Measurements from ENCODE around the gene TGIF1. TPM values are rescaled to one million over a fixed set of nuclear protein-coding genes. Genes with fewer than 3 reads are reported as not detected.

Gene TGIF1
- total RNA-seq, 4 donors from 2014 or later = 21.0 to 49.5 (median 35.3) TPM

DNA sequence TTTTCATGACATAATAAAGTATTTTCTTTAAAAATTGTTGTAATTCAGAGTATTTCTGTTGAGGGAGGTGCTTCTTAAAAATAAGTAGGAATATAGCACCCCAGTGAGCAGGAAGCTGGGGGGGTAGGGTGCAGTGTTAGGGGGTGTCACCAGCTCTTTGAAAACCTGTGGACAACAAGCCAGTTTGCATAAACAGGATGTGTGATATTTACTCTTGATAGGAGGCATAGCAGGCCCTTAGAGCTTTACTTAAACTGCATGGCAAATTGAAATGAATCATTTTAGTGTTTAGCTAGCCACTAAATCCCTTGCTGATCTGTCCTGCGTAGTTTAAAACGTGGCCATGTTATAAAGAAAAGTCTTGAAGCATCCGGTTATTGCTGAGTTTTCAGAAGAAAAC, 8.4 kb downstream of the TGIF1 start:
- peak in 2 of 3 donors; percentile 56 to 69 for DNase-seq
- TF ChIP-seq POLR2A (IDR thresholded peaks at IDR 0.05) = no peak
- TF ChIP-seq, protein P1, sequence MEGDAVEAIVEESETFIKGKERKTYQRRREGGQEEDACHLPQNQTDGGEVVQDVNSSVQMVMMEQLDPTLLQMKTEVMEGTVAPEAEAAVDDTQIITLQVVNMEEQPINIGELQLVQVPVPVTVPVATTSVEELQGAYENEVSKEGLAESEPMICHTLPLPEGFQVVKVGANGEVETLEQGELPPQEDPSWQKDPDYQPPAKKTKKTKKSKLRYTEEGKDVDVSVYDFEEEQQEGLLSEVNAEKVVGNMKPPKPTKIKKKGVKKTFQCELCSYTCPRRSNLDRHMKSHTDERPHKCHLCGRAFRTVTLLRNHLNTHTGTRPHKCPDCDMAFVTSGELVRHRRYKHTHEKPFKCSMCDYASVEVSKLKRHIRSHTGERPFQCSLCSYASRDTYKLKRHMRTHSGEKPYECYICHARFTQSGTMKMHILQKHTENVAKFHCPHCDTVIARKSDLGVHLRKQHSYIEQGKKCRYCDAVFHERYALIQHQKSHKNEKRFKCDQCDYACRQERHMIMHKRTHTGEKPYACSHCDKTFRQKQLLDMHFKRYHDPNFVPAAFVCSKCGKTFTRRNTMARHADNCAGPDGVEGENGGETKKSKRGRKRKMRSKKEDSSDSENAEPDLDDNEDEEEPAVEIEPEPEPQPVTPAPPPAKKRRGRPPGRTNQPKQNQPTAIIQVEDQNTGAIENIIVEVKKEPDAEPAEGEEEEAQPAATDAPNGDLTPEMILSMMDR (IDR thresholded peaks at IDR 0.05) = no peak
- peaks cover 0 to 44% (median 5%) of the 10 kb centered on the region in 4 donors for H3K4me1 ChIP-seq

DNA sequence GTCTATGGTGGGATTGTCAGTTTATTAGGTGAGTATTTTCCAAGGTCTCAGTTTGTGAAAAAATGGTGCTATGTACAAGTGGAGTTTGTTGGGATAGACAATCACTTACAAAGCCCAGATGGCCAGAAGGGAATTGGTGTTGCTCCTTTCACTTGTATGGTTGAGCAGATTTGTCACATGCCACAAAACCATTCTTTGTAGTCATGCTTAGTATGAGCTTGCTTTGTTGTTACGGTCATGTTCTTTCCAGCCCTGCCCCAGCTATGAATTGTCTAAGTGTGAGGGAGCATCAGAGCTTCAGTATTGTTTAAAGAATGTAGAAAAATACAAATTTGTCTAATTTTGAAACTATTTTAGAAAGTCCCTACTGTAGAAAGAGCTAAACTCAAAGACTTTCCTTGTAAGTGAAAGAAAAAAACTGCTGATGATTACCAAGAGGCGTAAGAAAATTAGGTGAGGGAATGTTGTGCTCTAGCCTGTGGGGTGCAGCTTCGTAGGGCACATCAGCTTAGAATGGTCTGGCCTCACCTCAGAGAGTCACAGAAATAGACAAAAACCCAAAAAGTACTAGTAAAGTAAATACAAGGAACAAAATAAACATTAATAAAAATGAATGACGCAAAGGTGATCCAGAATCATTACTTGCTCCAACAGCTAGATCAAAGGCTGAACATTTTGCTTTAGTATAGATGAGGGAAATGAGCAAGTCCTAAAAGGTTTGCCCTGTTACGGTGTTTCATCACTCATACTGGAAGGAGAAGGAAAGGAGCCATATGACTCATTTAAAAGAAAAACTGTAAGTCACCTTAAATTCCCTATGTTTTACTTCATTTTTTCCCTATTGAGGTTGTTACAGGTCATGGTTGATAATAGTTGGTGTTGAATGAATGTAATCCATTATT, 9.2 kb downstream of the TGIF1 start:
- TF ChIP-seq POLR2A (IDR thresholded peaks at IDR 0.05) = no peak
- TF ChIP-seq, protein P1 (IDR thresholded peaks at IDR 0.05) = no peak
- DNase-seq = no peak
- no peaks in the 10 kb centered on the region for H3K27me3 ChIP-seq
- H3K9me3 ChIP-seq = no peaks in the 10 kb centered on the region
- no peak overlapping the region for H3K4me3 ChIP-seq
- H3K36me3 ChIP-seq = peaks cover 0 to 20% (median 0%) of the 10 kb centered on the region in 3 donors
- peaks cover 0 to 44% (median 5%) of the 10 kb centered on the region in 4 donors for H3K4me1 ChIP-seq
- H3K27ac ChIP-seq = peak overlapping the region; percentile 7 to 97 (median 58)

More for the DNA sequence above, 8.4 kb downstream of the TGIF1 start:
- H3K27me3 ChIP-seq = no peaks in the 10 kb centered on the region
- no peaks in the 10 kb centered on the region for H3K9me3 ChIP-seq
- H3K4me3 ChIP-seq = no peak overlapping the region
- H3K27ac ChIP-seq = peak overlapping the region; percentile 7 to 97 (median 58)
- peaks cover 0 to 20% (median 0%) of the 10 kb centered on the region in 3 donors for H3K36me3 ChIP-seq

DNA sequence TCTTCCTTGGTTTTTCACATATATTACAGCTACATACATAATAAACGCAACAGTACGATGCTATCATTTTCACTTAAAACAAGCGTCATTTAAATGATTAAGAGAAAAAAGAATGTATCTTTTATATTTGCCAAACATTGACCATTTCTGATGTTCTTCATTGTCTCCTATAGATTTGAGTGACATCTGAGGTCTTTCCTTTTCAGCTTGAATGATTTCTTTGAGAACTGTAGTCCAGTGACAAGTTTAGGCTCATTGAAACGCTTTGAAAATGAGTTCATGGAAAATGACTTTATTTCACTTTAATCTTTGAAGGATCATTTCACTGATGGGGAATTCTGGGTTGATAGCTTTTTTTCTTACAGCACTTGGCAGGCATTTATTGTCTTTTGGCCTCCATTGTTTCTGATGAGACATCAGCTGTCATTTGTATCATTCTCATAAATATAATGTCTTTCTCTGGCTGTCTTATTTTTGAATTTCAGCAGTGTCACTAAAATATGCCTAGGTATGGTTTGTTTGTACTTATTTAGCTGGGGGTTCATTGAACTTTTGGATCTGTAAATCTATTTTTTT, 10.9 kb downstream of the TGIF1 start:
- H3K4me3 ChIP-seq = no peak overlapping the region
- TF ChIP-seq, protein P1 (IDR thresholded peaks at IDR 0.05) = no peak
- TF ChIP-seq POLR2A (IDR thresholded peaks at IDR 0.05) = no peak
- peaks cover 0 to 20% (median 0%) of the 10 kb centered on the region in 3 donors for H3K36me3 ChIP-seq
- H3K4me1 ChIP-seq = peaks cover 0 to 30% (median 5%) of the 10 kb centered on the region in 4 donors
- no peaks in the 10 kb centered on the region for H3K27me3 ChIP-seq
- no peak overlapping the region for H3K27ac ChIP-seq
- H3K9me3 ChIP-seq = no peaks in the 10 kb centered on the region
- no peak for DNase-seq

DNA sequence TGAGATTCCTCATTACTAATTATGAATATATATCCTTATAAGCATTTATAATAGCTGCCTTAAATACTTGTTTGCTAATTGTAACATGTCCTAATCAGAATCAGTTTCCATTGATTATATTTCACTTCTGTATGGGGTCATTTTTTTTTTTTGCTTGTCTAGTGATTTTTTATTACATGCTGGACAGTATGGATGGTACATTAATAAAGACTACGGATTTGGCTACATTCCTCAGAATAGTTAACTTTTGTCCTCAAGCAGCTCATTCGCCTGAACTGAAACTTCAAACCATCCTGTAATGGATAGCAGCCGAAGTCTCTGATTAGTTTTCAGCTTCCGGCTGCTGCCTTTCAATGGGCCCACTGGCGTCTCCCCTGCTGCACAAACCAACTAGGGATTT, 11.7 kb downstream of the TGIF1 start:
- no peak for TF ChIP-seq POLR2A (IDR thresholded peaks at IDR 0.05)
- TF ChIP-seq, protein P1 (IDR thresholded peaks at IDR 0.05) = no peak
- H3K36me3 ChIP-seq = peaks cover 0 to 20% (median 0%) of the 10 kb centered on the region in 3 donors

DNA sequence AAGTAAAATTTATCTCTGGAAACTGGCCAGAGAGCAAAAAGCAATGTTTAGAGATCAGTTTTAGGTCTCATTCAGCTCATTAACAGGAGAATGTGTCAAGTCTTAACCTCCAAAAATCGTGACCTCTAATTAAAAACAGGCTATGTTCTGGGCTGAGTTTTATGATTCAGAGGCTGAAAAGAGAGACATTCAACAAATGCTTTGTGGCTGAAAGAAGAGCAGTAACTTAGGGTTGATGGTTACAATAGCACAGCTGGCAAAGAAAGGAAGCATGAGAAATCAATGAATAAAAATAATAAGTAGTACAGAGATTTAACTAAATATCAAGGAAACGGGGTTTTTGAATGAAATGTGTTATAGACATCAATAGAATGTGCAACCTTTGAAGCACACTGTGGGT, 13.1 kb downstream of the TGIF1 start:
- TF ChIP-seq, protein P1 (IDR thresholded peaks at IDR 0.05) = no peak
- TF ChIP-seq POLR2A (IDR thresholded peaks at IDR 0.05) = no peak
- no peaks in the 10 kb centered on the region for H3K27me3 ChIP-seq
- peaks cover 0 to 21% (median 5%) of the 10 kb centered on the region in 4 donors for H3K4me1 ChIP-seq
- H3K9me3 ChIP-seq = no peaks in the 10 kb centered on the region
- H3K27ac ChIP-seq = no peak overlapping the region
- H3K4me3 ChIP-seq = no peak overlapping the region
- DNase-seq = no peak
- H3K36me3 ChIP-seq = peaks cover 0 to 11% (median 0%) of the 10 kb centered on the region in 3 donors

More for the DNA sequence above, 11.7 kb downstream of the TGIF1 start:
- DNase-seq = no peak
- Histone ChIP-seq H3K27ac (no peak overlapping the region), H3K4me3 (no peak overlapping the region), H3K4me1 (peaks cover 0 to 27% (median 5%) of the 10 kb centered on the region in 4 donors), H3K9me3 (no peaks in the 10 kb centered on the region), H3K27me3 (no peaks in the 10 kb centered on the region)

Data from Peyer's patch (tissue), 4 donors.